Ishikawa (cell line): ENCODE data around the gene ADAMTS20.
A peak's percentile ranks its signal among the peaks of the same experiment; 100 is the strongest.

Experiments used
- CEBPB ChIP-seq: IDR thresholded peaks from 2 replicates; pipeline ENCODE4 v1.6.1; 2012
- CREB1 ChIP-seq: IDR thresholded peaks from 2 replicates; pipeline ENCODE4 v1.6.1; 2012; ENCODE audit warnings: low read depth
- EGR1 ChIP-seq: IDR thresholded peaks from 2 replicates; pipeline ENCODE4 v1.6.1; 2012
- EP300 ChIP-seq: IDR thresholded peaks from 2 replicates; pipeline ENCODE4 v1.6.1; 2012; ENCODE audit warnings: borderline replicate concordance
- FOXM1 ChIP-seq: IDR thresholded peaks from 2 replicates; pipeline ENCODE4 v1.6.1; 2012; ENCODE audit warnings: low read depth, borderline replicate concordance
- MAX ChIP-seq: IDR thresholded peaks from 2 replicates; pipeline ENCODE4 v1.6.1; 2012
- NFIC ChIP-seq: IDR thresholded peaks from 2 replicates; pipeline ENCODE4 v1.6.1; 2012
- RAD21 ChIP-seq: IDR thresholded peaks from 2 replicates; pipeline ENCODE4 v1.6.1; 2012; ENCODE audit warnings: low read depth
- REST ChIP-seq: IDR thresholded peaks from 2 replicates; pipeline ENCODE4 v1.6.1; 2012; ENCODE audit warnings: low read depth, mild to moderate bottlenecking
- TAF1 ChIP-seq: IDR thresholded peaks from 2 replicates; pipeline ENCODE4 v1.6.1; 2012; ENCODE audit warnings: low read depth, mild to moderate bottlenecking
- TCF12 ChIP-seq: IDR thresholded peaks from 2 replicates; pipeline ENCODE4 v1.6.1; 2012; ENCODE audit warnings: low read depth
- TEAD4 ChIP-seq: IDR thresholded peaks from 2 replicates; pipeline ENCODE4 v1.6.1; 2012
- USF1 ChIP-seq: IDR thresholded peaks from 2 replicates; pipeline ENCODE4 v1.6.1; 2012
- YY1 ChIP-seq: IDR thresholded peaks from 2 replicates; pipeline ENCODE4 v1.6.1; 2012; ENCODE audit warnings: low read depth
- ZBTB7A ChIP-seq: IDR thresholded peaks from 2 replicates; pipeline ENCODE4 v1.6.1; 2012; ENCODE audit warnings: low read depth

ADAMTS20 gene

DNA sequence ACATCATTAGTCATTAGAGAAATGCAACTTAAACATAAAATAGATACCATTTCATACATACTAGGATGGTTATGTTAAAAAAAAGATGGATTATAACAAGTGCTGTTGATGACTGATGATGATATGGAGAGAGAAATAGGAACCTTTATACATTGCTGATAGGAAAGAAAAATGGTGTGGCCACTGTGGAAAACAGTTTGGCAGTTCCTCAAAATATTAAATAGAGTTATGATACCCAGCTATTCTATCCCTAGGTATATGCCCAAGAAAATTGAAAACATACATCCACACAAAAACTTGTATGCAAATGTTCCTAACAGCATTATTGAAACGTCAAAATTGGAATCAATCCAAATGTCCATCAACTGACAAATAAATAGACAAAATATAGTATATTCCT, 170.1 kb downstream of the ADAMTS20 start:
- TF ChIP-seq FOXM1 (no peak), CEBPB (no peak), CREB1 (no peak), NFIC (no peak), EGR1 (no peak), RAD21 (no peak), EP300 (no peak), TCF12 (no peak), TEAD4 (no peak), USF1 (no peak), ZBTB7A (no peak), YY1 (no peak), TAF1 (no peak)

DNA sequence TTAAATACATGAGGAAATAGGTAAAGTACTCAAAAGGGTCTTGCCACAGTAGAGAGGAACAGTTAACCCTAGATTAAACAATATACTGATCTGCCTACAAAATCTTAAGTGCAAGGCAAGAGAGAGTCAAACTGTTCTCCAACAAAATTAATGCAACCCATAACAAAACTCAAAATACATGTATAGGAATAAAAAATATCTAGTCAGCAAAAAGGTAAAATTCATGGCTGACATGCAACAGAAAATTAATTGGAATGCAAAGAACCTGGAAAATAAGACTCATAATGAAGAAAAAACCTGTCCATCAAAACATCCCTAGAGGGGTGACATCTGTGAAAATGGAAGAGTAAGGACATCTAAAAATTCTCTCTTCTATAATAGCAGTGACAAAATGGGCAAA, 173.6 kb downstream of the ADAMTS20 start:
- no peak for TF ChIP-seq USF1
- TF ChIP-seq TCF12, result no peak
- TF ChIP-seq YY1, result no peak
- no peak for TF ChIP-seq MAX
- no peak for TF ChIP-seq NFIC
- TF ChIP-seq TEAD4, result no peak
- TF ChIP-seq CEBPB, result no peak
- no peak for TF ChIP-seq EP300
- TF ChIP-seq EGR1, result no peak
- TF ChIP-seq ZBTB7A, result no peak
- no peak for TF ChIP-seq TAF1
- no peak for TF ChIP-seq CREB1
- no peak for TF ChIP-seq REST

GRCh38 chr12:43370263-43370662, 181.7 kb downstream of the ADAMTS20 start:
- TF ChIP-seq REST, result no peak
- peak; percentile 52; the same call in 1 of the 2 replicates for TF ChIP-seq USF1
- no peak for TF ChIP-seq ZBTB7A
- 0 out of 2 replicates have a peak, but pooled peaks have one; percentile 17 for TF ChIP-seq TCF12
- TF ChIP-seq FOXM1, result no peak
- no peak for TF ChIP-seq MAX
- no peak for TF ChIP-seq YY1
- 0 out of 2 replicates have a peak, but pooled peaks have one; percentile 20 for TF ChIP-seq NFIC
- no peak for TF ChIP-seq RAD21
- TF ChIP-seq CEBPB, result peak; percentile 76
- TF ChIP-seq TEAD4, result peak; percentile 47
- TF ChIP-seq TAF1, result no peak
- peak; percentile 60; the same call in 1 of the 2 replicates for TF ChIP-seq EP300
- TF ChIP-seq EGR1, result no peak
- no peak for TF ChIP-seq CREB1

DNA sequence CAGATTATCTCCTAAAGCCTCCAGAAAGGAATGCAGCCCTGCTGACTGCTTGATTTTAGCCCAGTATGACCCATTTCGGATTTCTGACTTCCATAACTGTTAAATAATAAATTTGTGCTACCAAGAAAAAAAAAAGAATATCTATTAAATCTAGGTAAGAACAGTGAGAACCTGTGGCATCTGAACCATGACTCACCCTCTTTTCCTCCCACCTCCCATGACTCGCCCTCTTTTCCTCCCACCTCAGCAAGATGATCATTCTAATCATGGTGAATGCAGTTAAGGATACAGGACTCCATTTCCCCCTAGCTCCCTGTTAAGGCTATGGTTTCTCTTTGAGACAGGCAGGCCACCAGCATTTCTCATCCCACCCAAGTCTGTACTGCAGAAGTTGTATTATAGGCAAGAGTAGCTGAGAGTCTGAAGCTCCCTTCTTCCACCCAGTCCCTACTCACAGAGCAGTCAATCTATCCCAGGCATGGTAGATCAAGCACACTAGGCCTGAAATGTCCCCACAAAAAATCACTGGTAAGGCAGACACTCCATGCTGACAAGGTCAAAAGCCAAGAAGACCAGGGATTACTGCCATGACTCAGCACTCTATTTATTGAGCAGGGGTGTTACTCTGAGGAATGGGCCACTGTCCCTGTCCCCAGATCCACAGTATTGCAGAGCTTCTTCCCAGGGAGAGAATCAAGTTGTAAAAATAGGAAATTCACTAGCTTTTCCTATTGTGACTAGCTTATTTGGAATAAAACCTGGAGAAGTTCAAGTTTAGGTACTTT, 188.9 kb downstream of the ADAMTS20 start:
- TF ChIP-seq NFIC (no peak), TCF12 (no peak), REST (no peak), MAX (no peak), EP300 (no peak), RAD21 (no peak), FOXM1 (no peak), EGR1 (no peak), CREB1 (no peak), TAF1 (no peak), USF1 (no peak), YY1 (no peak), TEAD4 (no peak), ZBTB7A (no peak), CEBPB (no peak)
